NOMO-1 (cell line): ENCODE measurements around the gene CYP2U1.
A peak's percentile ranks its signal among the peaks of the same experiment; 100 is the strongest.
"Not testable (repeated sequence)": the region's sequence is repeated elsewhere in the genome, so short reads cannot be mapped to it uniquely, and the experiment has no call there.

Source experiments
- DNase-seq, 2 experiments: peaks; one replicate each; lab custom pipeline; 2025; ENCODE audit not compliant: unreplicated experiment in 2 of 2; lab: John Stamatoyannopoulos, UW

The CYP2U1 gene

GRCh38 chr4:107917500-107917899 lies 13.8 kb upstream of the CYP2U1 start:
- no peak for DNase-seq

- DNase-seq = no peak
Observed at GRCh38 chr4:107922486-107923473, 8.6 kb upstream of the CYP2U1 start.

DNA sequence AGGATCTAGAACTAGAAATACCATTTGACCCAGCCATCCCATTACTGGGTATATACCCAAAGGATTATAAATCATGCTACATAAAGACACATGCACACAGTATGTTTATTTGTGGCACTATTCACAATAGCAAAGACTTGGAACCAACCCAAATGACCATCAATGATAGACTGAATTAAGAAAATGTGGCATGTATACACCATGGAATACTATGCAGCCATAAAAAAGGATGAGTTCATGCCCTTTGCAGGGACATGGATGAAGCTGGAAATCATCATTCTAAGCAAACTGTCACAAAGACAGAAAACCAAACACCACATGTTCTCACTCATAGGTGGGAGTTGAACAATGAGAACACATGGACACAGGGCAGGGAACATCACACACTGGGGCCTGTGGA lies 5.6 kb upstream of the CYP2U1 start:
- not testable (repeated sequence) for DNase-seq

GRCh38 chr4:107926875-107927274 lies 4.5 kb upstream of the CYP2U1 start:
- DNase-seq = not testable (repeated sequence)

DNA sequence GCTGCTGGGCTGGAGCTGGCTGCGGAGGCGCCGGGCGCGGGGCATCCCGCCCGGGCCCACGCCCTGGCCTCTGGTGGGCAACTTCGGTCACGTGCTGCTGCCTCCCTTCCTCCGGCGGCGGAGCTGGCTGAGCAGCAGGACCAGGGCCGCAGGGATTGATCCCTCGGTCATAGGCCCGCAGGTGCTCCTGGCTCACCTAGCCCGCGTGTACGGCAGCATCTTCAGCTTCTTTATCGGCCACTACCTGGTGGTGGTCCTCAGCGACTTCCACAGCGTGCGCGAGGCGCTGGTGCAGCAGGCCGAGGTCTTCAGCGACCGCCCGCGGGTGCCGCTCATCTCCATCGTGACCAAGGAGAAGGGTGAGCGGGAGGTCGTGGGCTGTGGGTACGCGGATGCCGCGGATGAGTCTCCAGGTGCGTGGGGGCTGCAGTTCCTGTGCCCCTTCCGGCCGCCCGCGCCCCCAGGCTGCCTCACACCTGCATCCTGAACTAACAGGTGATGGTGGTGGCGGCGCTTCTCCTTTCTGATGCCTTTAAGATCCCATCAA lies 499 bp downstream of the CYP2U1 start:
- no peak for DNase-seq

DNA sequence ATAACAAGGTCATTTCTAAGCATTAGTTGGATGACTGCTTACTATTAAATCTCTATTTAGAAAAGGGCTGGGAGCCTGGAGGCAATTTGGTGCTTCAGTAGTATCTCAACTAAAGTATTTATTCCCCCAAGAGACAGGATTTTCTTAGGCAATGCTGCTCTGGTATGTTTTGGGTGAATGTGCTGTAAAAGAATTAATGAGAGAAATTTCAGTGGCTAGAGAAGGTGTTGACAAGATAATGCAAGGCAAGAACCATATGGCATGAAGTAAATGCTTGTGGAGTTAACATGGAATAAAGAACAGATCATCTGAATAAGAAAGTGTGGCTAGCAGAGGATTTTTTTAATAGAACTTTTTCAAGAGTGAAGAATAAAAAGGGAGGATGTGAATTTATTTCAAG lies 3.9 kb downstream of the CYP2U1 start:
- DNase-seq = no peak

DNA sequence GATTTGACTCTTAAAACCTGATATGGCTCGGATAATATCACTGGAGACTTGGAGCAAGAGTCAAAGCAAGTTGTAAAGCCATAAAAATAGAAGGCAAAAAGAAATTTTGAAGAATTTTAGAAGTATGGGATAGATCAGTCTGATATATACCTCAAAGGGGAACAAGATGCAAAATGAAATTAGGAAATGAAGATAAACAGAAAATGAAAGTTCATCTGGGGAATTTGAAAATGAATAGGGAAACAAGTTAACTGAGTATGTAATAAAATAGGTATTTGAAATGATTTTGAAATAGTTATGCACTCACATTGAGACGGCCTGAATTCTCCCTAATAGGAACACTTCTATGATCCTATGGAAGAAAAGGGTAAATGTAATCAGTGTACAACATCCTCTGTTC lies 5.7 kb downstream of the CYP2U1 start:
- DNase-seq = peak in 1 of 2 experiments; percentile 58

- no peak for DNase-seq
Observed at GRCh38 chr4:107939307-107939706, 8.0 kb downstream of the CYP2U1 start.

DNA sequence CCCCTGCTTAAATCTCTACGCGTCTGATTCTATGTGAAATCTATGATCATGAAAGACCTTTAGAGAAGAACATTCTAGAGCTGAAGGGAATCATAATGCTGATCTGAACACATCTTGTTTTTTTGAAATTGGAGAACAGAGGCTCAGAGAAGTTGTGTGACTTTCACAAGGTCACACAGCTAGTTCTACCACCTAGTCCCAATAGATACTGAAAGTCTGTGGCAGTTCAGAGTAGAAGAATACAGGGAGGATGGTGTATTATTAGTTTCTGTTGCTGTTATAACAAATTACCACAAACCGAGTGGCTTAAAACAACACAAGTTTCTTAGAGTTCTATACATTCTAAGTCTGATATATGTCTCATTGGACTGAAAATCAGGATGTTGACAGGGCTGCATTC lies 14.5 kb downstream of the CYP2U1 start:
- DNase-seq = no peak

GRCh38 chr4:107950746-107951540 lies 19.6 kb downstream of the CYP2U1 start:
- no peak for DNase-seq

DNA sequence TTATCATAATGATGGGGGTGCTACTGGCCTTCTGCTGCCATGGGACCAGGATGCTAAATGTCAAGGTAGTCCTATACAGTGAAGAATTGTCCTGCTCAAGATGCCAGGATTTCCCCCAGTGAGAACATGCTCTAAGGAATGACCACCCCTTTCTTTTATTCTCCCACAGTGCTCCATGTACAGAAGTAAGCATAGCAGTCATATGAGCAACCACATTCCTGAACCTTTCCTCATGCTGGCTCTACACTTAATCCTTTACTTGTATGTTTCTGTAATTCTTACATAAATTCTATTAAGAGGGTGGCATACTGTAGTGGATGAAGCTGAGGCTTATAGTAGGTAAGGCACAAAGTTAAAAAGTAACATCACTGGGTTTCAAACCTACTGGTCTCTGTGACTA lies 20.2 kb downstream of the CYP2U1 start:
- DNase-seq = no peak

DNA sequence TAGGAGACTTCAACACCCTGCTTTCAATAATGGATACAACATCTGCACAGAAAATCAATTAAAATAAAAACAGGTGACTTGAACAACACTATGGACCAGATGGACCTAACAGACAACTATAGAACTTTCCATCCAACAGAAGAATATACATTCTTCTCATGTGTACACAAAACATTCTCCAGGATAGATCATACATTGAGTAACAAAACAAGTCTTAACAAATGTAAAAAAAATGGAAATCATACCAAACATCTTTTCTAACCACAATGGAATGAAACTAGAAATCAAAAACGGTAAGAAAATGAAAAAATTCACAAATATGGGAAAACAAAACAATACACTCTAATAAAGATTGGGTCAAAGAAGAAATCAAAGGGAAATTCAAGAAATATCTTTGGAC lies 24.7 kb downstream of the CYP2U1 start:
- DNase-seq = no peak

- no peak for DNase-seq
Observed at GRCh38 chr4:107966903-107967302, 35.6 kb downstream of the CYP2U1 start.

GRCh38 chr4:107967519-107967918 lies 36.2 kb downstream of the CYP2U1 start:
- DNase-seq = not testable (repeated sequence)

GRCh38 chr4:107967921-107968320 lies 36.6 kb downstream of the CYP2U1 start:
- DNase-seq = not testable (repeated sequence)

- no peak for DNase-seq
Observed at GRCh38 chr4:107970063-107970798, 38.9 kb downstream of the CYP2U1 start.

DNA sequence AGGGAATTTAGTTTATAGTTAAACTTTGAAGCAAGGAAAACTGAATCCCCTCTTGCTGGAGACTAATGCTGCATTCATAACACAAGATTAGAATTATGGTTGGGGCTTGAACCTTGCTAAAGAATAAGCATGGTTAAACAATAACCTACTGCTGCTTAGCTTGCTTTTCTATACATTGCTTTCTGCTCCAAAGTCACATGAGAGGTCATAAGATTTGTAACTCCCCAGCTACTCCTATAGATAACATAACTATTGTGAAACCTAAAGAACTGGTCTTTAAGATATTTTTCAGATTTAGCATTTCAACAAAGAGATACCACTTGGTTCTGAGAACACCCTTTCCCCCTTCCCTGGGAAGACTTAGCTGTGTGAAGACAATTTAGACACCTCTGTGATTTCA lies 41.3 kb downstream of the CYP2U1 start:
- no peak for DNase-seq

- no peak for DNase-seq
Observed at GRCh38 chr4:107974523-107974922, 43.2 kb downstream of the CYP2U1 start.

GRCh38 chr4:107977482-107977881 lies 46.1 kb downstream of the CYP2U1 start:
- no peak for DNase-seq

DNA sequence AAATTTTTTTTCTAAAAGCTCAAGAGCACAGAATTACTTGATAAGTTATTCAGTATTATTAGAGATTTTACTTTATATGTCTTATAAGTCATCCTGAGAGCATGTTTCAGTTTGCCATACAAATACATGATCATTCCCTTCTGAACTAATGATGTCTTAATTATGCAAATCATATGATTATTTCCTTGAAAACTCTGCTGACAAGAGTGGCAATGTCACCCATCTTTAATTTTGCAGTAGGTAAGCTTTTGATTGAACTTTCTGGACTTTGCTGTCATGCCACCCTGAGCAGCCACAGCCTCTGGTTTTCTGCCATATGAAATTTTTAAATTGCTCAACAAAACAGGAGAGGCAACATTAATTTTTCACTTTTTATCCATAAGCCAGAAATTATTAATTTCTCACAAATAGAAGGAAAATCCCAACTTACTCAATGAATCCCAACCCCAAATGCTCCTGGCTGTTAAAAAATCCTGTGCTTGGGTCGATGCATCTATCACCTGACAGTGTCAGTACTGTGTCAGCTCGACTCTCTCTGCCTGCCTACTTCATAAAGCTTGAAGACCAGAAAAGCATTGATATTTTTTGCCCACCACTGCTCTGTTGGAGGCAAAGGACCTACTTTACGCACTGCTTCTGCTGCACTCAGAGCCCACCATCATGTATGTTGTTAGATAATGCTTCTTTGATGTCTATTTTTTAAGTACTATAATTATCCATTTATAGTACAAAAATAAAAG lies 46.8 kb downstream of the CYP2U1 start:
- DNase-seq = no peak
